Occipital lobe (tissue), 2 donors: ENCODE results near the gene HYDIN. TPM values are rescaled to one million over a fixed set of nuclear protein-coding genes. Genes with fewer than 3 reads are reported as not detected.
"Not testable (repeated sequence)": the region's sequence is repeated elsewhere in the genome, so short reads cannot be mapped to it uniquely, and the experiment has no call there.

Experiments
- DNase-seq: peaks from one replicate; lab custom pipeline; 2025; lab: John Stamatoyannopoulos, UW
- total RNA-seq: library from RNA; depleted of rRNA; stranded (reverse); fragments of >200 nt; gene quantifications from one replicate; pipeline ENCODE4 v1.2.3, GENCODE V29; 2014

Gene HYDIN
- total RNA-seq, 1 donor from 2014 or later = 26.5 TPM

DNA sequence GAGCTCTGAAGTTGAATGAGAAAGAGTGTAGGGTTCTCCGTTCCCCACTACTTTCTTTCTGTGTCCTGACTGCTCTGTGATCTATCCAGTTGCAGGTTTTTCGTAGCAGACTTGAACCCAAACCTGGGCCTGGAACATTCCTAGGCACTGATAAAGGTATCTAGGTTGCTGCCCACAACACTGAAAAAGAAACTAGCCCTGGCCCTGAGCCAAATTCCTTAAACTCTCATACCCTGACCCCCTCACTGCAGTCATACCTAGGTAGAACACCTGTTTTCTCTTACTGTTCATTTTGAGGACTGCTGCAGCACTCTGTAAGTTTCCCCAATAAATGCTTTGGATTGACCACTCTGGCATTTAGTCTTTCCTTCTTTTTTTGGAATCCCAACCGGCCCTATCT is 5.4 kb downstream of the HYDIN start:
- DNase-seq = no peak

- DNase-seq = no peak
Measured at GRCh38 chr16:71218306-71218963, 12.1 kb downstream of the HYDIN start.

GRCh38 chr16:71217506-71217905 is 13.0 kb downstream of the HYDIN start:
- no peak for DNase-seq

- no peak for DNase-seq
Measured at GRCh38 chr16:71216714-71217113, 13.8 kb downstream of the HYDIN start.

- DNase-seq = no peak
Measured at GRCh38 chr16:71214746-71215381, 15.7 kb downstream of the HYDIN start.

GRCh38 chr16:71205482-71206131 is 24.9 kb downstream of the HYDIN start:
- DNase-seq = no peak

GRCh38 chr16:71203631-71204030 is 26.9 kb downstream of the HYDIN start:
- no peak for DNase-seq

GRCh38 chr16:71201556-71201955 is 29.0 kb downstream of the HYDIN start:
- no peak for DNase-seq

- no peak for DNase-seq
Measured at GRCh38 chr16:71201054-71201453, 29.5 kb downstream of the HYDIN start.

GRCh38 chr16:71198408-71198807 is 32.1 kb downstream of the HYDIN start:
- no peak for DNase-seq

DNA sequence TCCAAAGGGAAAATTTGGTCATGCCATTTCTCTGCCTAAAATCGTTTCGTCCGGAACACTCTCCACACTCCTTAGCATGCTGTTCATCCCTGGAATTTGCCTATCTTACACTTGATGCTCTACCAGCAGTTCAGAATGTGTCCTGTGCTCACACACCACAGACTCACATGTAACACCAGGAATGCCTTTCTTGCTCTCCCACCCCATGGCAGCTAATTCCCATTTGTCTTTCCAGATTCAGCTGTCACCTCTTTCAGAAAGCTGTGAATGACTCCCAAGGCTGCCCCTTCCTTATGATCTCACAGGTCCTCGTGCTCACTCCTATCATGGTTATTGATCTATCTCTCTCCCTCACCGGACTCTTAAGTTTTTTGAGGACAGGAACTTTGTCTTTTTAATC is 38.1 kb downstream of the HYDIN start:
- DNase-seq = no peak

DNA sequence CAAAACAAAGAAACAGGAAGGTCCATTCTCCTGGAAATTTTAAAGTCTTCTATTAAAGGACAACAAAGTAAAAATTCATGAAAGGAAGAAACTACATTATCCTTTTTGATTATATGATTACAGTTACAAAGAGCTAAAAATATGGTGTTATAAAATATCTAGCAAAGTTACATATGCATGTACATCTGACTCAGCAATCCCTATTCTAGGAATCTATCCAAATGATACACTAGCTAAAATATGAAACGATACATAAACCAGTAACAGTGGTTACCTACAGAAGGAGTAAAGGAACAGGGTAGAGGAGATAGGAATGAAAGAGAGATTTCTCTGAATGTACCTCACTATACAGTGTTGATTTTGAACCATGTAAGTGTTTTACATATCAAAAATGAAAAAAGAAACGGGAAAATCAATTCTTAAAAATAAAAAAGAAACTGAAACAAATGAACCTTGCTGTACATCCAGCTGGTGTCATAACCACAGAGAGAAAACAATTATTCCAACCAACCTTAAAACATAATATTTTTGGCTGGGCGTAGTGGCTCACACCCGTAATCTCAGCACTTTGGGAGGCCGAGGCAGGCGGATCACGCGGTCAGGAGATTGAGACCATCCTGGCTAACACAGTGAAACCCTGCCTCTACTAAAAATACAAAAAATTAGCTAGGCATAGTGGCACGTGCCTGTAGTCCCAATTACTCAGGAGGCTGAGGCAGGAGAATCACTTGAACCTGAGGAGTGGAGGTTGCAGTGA is 41.4 kb downstream of the HYDIN start:
- no peak for DNase-seq

DNA sequence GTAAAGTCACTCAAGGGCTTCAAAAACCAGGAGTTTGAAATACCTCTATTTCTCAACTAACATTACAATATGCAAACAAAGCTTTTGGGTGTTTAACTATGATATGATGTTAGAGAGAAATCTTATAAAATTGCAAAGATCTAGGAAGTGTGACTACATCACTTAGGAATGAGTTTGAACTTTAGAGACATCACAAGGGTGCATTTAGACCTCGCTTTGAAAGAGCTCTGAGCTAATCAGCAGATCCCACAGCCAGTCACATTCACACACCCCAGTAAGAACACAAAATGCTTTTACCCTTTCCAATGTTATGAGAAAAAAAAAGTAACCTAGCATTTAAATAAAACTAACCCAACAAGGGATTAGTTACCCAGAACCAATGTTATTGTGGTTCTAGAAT is 45.2 kb downstream of the HYDIN start:
- DNase-seq = no peak

- DNase-seq = no peak
Measured at GRCh38 chr16:71179569-71179968, 51.0 kb downstream of the HYDIN start.

DNA sequence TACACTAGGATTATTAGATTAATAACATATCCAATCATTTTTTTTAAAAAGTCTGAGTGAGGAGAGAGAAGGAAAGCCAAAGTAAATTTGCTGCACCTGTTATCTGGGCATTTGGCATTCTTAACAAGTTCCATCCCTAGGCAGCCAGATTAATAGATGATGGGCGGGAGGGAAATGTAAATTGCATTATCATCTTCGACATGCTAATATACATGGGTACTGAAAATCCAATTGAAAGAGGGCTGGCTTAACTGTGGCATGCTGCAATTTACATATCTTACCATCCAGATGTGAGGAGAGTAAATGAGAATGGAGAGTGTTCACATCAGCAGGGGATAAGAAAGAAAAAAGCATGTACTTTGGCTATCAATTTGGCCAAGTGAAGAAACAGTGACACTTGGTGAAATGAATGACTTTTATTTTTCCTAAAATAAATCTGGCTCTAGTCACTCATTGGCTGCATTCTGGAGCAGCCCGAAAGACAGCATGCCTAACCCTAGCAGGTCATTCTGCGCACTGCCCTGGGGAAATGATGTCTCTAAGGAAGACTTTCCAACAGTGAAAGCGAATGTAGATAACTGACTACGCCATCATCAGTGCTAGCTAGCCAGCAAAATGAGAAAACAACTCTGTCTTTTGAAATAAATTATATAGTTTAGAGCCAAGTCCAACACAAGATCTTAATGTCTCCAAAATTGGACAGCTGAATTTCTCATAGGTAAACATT is 57.9 kb downstream of the HYDIN start:
- no peak for DNase-seq

DNA sequence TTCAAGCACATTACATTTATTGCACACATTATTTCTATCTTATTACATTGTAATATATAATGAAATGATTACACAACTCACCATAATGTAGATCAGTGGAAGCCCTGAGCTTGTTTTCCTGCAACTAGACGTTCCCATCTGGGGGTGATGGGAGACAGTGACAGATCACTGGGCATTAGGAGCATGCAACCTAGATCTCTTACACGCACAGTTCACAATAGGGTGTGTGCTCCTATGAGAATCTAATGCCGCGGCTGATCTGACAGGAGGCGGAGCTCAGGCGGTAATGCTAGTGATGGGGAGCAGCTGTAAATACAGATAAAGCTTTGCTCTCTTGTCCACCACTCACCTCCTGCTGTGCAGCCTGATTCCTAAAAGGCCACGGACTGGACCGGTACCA is 69.5 kb downstream of the HYDIN start:
- not testable (repeated sequence) for DNase-seq

DNA sequence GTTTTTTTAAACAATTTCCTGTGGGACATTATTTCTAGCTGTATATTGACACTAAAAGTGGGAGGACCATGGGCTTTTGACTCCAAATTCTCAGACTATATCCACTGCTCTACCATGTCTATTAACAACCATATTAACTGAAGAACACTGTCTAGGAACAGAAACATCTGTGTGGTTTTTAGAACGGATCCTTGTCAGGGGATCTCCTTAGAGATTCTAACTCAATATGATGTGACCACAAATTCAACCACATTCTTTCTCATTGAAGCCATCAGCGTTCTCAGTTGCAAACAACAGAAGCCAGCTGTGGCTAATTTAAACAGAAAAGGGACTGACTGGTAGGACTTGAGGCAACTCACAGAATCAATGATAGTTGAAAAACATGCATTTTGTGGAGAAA is 73.2 kb downstream of the HYDIN start:
- DNase-seq = not testable (repeated sequence)

- DNase-seq = not testable (repeated sequence)
Measured at GRCh38 chr16:71153329-71153728, 77.2 kb downstream of the HYDIN start.

DNA sequence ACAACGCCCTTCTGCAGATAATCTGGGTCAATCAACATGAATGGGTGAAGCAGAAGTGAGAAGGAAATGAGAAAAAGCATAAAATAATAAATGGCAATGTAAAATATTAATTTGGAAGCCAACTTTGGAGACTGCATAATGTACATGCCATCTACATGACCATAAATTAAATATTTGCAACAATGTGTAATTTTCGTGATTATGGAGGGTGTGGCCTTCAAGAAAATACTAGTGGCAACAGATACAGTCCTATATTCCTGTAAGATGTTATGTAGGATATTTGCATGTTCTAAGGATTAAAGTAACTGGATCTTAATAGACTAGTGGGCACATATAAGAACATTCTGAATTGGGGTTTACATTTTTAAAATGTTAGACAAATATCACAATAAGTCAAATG is 78.9 kb downstream of the HYDIN start:
- DNase-seq = not testable (repeated sequence)

- DNase-seq = not testable (repeated sequence)
Measured at GRCh38 chr16:71143246-71143645, 87.3 kb downstream of the HYDIN start.

GRCh38 chr16:71110565-71110964 is 120.0 kb downstream of the HYDIN start:
- DNase-seq = not testable (repeated sequence)
